GM18505 (cell line): ENCODE results near the gene MMP27.

Source experiments
- ATAC-seq: cut with Tn5 transposase; IDR thresholded peaks from one replicate; pipeline ENCODE4 v1.9.1; 2021; ENCODE audit not compliant: unreplicated experiment
- POLR2A ChIP-seq: IDR thresholded peaks from 4 replicates; pipeline ENCODE4 v1.6.1; 2011; ENCODE audit warnings: borderline replicate concordance; ENCODE audit not compliant: insufficient read depth, insufficient read length; ENCODE audit errors: extremely low read depth

The MMP27 gene

DNA sequence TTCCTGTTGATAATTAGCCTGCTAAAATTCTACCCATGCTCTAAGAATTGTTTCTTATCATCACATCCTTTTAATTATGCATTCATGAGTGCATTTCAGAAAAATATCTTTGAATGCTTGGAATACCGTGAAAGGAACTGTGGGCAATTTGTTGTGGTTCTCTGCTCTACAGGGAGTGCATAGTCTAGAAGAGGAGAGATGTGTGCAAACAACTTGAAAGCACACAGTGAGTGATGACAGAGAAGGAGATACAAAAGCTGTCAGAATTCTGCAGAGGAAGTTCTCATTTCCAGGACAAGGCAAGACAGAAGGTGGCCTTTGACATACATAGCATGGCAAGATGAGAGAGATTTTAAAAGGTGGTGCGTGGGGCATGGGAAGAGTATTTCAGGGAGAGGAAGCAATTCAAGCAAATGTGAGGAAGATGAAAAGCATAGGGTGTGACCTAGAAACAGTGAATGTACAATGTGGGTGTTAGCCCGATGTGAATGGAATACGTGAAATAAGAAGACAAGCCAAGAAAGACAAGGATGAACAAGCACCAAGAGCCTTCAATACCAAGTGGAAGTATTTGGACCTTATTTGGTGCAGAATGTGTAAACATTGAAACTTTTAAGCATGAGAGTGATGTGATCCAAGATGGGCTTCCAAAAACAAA lies 14.2 kb upstream of the MMP27 start:
- no peak for ATAC-seq
- TF ChIP-seq POLR2A: no peak

DNA sequence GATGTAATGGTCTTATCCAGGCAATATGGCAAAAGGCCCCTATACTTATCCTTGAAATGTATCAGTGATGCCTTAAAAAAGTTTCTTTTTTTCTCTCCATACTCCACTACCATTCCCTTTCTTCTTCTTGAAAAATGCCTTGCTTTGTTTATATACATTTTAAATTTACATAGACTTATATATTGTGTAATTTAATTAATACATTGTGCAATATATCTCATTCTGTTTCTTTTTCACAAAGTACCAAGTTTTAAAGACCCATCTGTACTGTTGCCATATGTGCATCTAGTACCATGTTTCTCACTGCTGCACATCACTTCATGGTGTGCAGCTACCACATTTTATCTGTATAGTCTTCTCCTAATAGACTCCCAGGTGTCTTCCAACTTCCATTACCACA lies 11.7 kb upstream of the MMP27 start:
- no peak for ATAC-seq
- no peak for TF ChIP-seq POLR2A

DNA sequence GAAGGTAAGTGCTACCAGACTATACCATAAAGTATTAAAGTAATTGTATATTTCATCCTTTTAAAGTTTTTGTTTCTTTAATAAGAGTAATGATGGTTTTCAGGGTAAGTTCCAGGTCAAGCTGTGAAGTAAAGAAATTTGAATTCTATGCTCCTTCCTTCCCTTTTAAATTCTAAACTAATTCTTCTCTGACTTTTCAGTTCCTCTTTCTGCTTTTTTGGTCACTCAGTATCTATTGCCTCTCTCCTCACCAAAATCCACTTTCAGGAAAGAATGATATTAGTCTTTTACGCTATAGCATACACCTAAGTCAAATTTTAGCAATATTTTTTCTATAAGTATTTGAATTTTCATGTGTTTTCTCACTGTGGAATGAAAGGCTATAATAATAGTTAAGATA lies 11.0 kb upstream of the MMP27 start:
- peak; percentile 65 for ATAC-seq

DNA sequence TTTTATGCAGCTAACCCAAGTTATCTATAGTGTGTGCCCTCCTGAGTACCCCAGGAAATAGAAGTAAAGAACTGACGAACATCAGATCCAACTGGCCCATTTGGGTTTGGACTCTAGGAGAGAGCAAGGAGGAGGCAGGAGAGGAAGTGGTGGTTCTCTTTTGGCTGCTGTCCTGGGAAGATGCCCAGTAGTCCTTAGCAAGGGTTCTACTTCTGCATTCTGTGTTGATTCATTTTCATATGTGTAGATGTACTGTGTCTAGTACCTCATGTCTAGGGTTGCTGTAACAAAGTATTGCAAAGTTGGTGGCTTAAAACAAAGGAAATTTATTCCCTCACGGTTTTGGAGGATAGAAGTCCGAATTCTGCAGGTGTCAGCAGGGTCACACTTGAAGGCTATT lies 6.6 kb upstream of the MMP27 start:
- ATAC-seq: no peak
- no peak for TF ChIP-seq POLR2A

More for the DNA sequence above, 11.0 kb upstream of the MMP27 start:
- TF ChIP-seq POLR2A: no peak

DNA sequence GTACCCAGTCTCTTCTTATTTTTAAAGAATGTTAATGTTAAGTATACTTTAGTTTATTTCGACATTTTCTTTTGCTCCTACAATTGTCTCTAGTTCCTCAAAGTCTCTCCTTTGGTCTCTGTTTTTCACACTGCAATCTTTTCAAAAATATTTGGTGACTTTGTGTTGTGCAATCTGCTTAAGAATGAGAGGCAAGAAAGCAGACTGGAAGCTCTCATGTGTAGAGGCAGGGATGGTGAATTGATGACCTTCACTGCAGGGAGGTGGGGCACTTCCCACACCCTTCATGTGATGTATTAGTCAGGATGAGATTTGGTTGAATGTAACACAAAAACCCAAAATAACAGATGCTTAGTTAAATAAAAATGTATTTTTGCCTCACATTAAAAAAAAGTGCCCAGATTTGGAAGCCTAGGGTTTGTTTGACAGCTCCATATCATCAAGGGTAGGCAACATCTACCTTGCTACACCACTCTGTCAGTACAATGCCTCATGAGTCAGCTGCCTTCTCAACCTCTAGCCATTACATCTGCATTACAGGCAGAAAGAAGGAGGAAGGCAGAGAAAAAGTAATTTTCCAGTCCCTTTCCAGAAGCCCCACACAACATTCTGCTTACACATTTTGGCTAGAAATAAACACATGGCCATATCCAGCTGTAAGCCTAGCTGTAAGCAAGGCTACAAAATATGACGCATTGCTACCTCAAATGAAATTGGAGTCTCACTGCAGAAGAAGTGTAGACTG lies 3.8 kb upstream of the MMP27 start:
- no peak for TF ChIP-seq POLR2A
- ATAC-seq: no peak

DNA sequence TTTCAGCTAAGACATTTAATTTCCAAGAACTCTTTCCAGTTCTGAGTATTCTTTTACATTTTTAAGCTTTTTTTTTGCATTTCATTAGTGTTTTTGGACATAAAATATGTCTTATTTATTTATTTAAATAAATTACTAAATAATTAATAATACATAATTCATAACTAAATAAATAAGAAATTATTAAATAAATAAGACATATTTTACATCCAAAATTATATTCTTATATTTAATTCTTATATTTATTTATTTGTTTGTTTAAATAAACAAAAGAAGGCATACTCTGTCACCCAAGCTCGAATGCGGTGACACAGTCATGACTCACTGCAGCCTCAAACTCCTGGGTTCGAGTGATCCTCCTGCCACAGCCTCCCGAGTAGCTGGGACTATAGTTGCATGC lies 3.1 kb upstream of the MMP27 start:
- TF ChIP-seq POLR2A: no peak
- no peak for ATAC-seq

DNA sequence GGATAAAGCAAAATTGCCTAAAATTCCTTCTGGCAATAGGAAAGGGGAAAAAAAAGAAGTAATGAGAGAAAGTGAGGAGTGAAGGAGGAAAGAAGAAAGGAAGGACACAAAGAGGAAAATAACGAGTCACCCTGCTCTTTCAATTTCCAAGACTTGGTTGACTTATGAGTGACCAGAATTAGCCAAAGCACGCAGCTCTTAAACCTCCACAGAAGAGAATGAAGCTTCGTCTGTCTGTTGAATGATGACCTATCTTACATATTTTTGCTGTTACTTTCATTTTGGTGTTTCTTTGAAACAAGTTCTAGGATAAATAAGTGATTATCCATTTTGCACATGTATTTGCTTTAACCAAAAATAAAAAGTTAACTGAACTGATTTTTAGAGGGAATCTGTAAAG lies 728 bp downstream of the MMP27 start:
- no peak for ATAC-seq
- no peak for TF ChIP-seq POLR2A

DNA sequence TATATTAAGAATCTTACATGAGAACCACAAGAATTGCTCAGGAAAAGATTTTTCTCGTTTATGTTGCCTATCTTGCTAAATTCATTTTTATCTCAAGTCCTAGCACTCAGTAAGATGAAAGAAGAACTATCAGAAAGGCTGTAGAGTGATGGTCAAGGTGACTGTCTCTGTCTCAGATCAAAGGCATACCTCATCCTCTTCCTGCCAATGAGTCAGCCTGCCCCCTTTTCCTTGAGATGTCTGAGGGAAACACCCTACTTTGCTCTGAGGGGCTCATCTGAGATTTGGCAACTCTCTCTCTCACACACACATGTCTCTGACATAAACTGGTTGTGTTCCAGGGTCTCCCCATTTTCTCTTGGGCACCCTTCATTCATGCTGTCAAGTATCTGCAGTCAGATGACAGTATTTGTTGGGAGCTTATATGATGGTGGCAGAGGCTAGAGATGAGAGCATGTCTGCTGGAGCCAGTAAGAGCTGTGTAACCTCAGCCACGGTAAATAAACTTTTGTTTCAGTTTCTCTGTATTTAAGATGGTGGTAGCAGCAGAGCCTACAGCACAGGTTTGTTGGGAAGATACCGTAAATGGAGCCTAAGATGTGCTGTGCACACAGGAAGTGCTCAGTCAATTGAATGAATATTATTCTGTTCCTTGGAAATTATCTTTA lies 1.6 kb downstream of the MMP27 start:
- ATAC-seq: no peak
- TF ChIP-seq POLR2A: no peak

DNA sequence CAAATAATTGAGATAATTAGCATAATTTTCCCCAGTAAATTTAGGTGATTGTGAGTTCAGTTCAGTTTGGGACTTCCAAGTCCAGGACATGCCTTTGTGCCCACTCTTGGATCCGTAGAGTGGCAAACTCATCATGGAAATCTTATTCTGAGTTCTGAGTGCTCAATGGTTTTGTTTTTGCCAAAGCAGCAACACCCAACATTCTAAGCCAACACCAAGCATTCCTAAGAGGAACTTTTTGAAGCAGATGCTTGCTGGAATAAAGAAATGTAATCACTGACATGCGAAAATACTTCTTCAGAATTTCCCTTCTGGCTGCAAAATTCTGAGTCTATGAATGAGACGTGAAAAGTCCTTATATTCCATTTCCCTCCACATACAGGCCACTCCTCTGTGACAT lies 10.4 kb downstream of the MMP27 start:
- ATAC-seq: no peak
- TF ChIP-seq POLR2A: no peak

DNA sequence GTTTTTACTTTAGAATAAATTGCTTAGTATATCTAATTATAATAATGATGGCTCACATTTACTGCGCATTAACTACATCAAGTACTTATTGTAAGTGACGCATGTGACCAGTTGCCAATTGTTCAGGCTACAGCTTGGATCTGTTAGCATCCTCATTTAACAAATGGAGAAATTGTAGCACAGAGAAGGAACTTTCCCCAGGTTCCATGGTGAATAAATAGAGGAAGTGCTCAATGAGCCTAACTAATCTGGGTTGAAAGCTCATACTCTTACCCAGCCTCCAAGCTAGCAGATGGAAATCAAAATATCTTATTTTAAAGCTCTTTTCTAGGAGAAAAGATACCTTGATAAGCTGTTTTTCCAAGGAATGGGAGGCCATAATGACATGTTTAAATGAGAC lies 19.8 kb downstream of the MMP27 start:
- ATAC-seq: no peak
- TF ChIP-seq POLR2A: no peak

DNA sequence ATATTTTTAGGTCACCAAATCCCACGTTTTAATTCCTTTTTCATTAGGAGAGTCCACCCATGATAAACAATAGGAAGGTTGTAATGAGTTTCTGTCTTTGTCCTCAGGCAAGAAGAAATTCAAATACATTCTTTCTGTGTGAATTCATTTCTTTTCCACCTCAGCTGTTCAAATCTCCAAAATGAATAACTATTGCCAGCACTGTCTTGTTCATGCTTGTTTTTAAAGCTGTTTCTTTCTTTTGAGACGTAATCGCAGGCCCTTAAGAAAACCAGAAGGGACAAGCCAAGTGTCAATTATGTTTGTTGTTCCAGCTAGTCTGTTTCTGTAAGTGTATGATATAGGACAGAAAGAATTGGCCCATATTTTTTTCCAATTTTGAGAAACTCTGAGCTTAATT lies 20.2 kb downstream of the MMP27 start:
- no peak for ATAC-seq
- TF ChIP-seq POLR2A: no peak

DNA sequence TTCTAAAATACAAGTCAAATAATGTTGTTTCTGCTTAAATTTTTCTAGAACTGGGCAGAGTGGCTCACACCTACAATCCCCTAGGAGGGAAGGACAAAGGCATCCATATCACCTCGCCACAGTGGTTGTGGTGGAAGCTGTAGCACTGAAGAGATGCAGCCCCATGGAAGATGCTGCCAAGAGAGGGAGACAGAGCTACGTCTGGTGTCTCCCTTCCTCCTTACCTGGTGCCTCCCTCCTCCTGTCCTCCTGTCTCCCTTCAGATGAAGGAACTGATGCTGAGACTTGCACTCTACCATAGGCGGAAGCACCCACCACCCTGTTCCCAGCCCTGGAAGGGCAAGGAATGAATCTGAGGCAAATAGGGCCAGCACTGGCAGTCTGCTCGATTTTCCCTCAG lies 22.3 kb downstream of the MMP27 start:
- ATAC-seq: no peak
- no peak for TF ChIP-seq POLR2A

DNA sequence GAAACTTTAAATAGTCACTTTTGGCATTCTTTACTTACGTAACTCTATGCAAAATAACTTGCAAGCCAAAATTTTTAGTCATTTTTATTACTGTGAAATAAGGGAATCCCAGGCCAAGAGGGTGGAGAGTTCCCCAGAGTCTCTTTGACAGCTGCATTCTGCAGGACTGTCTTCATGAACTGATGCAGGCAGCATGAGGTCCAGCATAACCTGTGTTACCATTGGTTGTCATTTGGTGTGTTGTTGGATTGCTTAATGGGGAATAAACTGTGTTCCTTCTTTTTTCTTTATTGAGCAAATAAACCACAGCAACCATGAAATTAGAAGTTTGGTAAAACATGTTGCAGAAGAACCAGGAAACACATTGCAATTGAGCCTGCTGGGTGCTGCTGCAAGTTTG lies 24.6 kb downstream of the MMP27 start:
- no peak for TF ChIP-seq POLR2A
- ATAC-seq: no peak

DNA sequence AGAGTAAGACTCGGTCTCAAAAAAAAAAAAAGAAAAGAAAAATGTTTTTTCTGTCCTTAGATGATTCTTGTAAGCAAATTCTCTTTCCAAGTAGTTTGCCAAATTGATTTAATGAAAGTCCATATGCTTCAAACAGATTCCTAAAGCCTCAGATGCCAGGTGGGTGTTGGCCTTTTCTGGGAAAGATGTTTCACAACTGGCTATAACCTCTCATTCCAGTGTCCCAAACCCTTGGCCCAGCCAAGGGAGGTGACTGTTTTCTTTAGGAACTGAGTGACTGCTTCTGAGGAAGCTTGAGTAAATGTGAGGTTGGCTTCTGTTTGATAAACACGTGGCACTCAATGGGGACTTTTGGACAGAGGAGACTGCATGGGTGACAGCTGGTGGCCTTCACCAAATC lies 27.5 kb downstream of the MMP27 start:
- no peak for ATAC-seq
- no peak for TF ChIP-seq POLR2A
